Chondrocyte (in vitro differentiated cells): ENCODE measurements around the gene SYT14. TPM values are rescaled to one million over a fixed set of nuclear protein-coding genes. Genes with fewer than 3 reads are reported as not detected.
"Not testable (repeated sequence)": the region's sequence is repeated elsewhere in the genome, so short reads cannot be mapped to it uniquely, and the experiment has no call there.

Experiments used
- DNase-seq: peaks from one replicate; pipeline ENCODE4 v3.0.0; 2021; ENCODE audit warnings: mixed read lengths, low spot score
- H3K27ac Mint-ChIP-seq: one replicate; pipeline ENCODE4 v1.8.0; 2021; ENCODE audit warnings: mild to moderate bottlenecking, moderate library complexity, mixed read lengths; ENCODE audit not compliant: unreplicated experiment
- H3K27me3 Mint-ChIP-seq: 2 replicates; pipeline ENCODE4 v1.8.0; 2021; ENCODE audit warnings: low read depth, mixed read lengths
- H3K36me3 Mint-ChIP-seq: 2 replicates; pipeline ENCODE4 v1.8.0; 2021; ENCODE audit warnings: low read depth, mixed read lengths
- H3K4me1 Mint-ChIP-seq: 2 replicates; pipeline ENCODE4 v1.8.0; 2021; ENCODE audit warnings: low read depth, mild to moderate bottlenecking, mixed read lengths
- H3K4me3 Mint-ChIP-seq: one replicate; pipeline ENCODE4 v1.8.0; 2021; ENCODE audit warnings: mild to moderate bottlenecking, moderate library complexity, mixed read lengths; ENCODE audit not compliant: unreplicated experiment
- H3K9me3 Mint-ChIP-seq: 2 replicates; pipeline ENCODE4 v1.8.0; 2021; ENCODE audit warnings: low read depth, mixed read lengths
- total RNA-seq: library from RNA; stranded (reverse); gene quantifications from 3 replicates; pipeline ENCODE4 v1.2.1, GENCODE V29; 2021
- TF ChIP-seq, protein P1 (sequence below): fragments of 200-600 bp; sonication (generic); IDR thresholded peaks from 2 replicates; pipeline ENCODE4 v1.5.0; 2021; ENCODE audit warnings: antibody characterized with exemption, mild to moderate bottlenecking, moderate library complexity

Gene SYT14
- total RNA-seq, 1 donor from 2014 or later = 1.0 TPM

DNA sequence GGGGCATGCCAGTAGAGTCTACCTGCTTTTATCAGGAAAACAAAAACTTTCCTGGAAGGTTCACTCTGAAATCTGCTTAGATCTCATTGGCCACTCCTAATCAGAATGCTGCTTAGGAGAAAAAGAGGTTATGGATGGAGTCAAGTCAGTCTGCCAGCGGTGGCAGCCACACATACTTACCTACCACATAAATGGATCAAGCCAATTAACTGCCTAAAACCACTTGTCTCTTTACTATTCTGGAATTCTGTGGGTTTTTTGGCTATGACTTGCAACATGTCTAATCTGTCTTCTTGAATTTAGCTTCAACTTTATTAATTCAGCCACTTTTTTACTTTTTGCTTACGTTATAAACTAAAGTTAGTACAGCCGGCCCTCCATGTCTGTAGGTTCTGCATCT lies 154.3 kb downstream of the SYT14 start:
- Mint-ChIP-seq H3K27me3 (peaks cover 10% of the 10 kb centered on the region), H3K36me3 (no peaks in the 10 kb centered on the region), H3K27ac (no peak overlapping the region), H3K9me3 (no peaks in the 10 kb centered on the region), H3K4me1 (no peaks in the 10 kb centered on the region), H3K4me3 (no peak overlapping the region)
- DNase-seq = no peak
- TF ChIP-seq, protein P1, sequence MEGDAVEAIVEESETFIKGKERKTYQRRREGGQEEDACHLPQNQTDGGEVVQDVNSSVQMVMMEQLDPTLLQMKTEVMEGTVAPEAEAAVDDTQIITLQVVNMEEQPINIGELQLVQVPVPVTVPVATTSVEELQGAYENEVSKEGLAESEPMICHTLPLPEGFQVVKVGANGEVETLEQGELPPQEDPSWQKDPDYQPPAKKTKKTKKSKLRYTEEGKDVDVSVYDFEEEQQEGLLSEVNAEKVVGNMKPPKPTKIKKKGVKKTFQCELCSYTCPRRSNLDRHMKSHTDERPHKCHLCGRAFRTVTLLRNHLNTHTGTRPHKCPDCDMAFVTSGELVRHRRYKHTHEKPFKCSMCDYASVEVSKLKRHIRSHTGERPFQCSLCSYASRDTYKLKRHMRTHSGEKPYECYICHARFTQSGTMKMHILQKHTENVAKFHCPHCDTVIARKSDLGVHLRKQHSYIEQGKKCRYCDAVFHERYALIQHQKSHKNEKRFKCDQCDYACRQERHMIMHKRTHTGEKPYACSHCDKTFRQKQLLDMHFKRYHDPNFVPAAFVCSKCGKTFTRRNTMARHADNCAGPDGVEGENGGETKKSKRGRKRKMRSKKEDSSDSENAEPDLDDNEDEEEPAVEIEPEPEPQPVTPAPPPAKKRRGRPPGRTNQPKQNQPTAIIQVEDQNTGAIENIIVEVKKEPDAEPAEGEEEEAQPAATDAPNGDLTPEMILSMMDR = no peak

DNA sequence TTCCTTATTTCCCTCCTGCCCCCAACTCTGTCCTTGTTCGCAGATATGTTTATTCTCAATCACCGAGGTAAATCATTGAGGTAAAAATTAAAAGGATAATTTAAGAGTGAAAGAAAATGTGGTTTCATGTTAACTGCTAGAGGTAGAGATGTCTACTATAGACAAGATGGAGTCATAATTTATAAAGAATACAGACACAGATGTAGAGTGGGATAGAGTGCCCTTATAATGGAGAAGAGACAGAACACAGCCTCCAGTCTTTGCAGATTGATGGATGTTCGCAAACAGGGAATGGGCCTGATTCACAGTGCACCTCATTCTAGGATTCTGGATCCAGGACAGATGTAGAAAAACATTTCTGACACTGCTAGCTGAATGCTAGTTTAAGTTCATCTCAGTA lies 155.4 kb downstream of the SYT14 start:
- peaks cover 10% of the 10 kb centered on the region for H3K27me3 Mint-ChIP-seq
- H3K9me3 Mint-ChIP-seq = no peaks in the 10 kb centered on the region
- no peak overlapping the region for H3K4me3 Mint-ChIP-seq
- TF ChIP-seq, protein P1 = no peak
- DNase-seq = no peak
- no peaks in the 10 kb centered on the region for H3K4me1 Mint-ChIP-seq
- H3K27ac Mint-ChIP-seq = no peak overlapping the region
- no peaks in the 10 kb centered on the region for H3K36me3 Mint-ChIP-seq

DNA sequence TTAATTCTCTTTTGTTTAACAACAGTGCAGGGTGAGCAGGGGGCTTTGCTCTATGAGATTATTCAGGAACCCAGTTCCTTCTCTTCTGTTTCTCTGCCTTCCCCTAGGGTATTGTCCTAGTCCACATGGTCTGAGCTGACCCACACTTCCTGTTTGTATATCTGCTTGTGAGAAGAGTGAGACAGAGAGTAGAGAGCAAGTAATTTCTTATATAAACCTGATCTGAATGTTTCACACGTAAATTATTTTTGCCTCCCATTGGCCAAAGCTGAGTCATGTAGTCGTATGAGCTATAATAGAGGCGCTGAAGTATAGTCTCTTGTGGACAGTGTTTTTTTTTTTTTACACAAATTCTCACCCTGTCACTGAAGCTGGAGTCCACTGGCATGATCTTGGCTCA lies 160.3 kb downstream of the SYT14 start:
- no peaks in the 10 kb centered on the region for H3K4me1 Mint-ChIP-seq
- no peaks in the 10 kb centered on the region for H3K36me3 Mint-ChIP-seq
- TF ChIP-seq, protein P1 = no peak
- no peak overlapping the region for H3K27ac Mint-ChIP-seq
- no peaks in the 10 kb centered on the region for H3K9me3 Mint-ChIP-seq
- H3K27me3 Mint-ChIP-seq = peaks cover 11% of the 10 kb centered on the region
- H3K4me3 Mint-ChIP-seq = no peak overlapping the region
- DNase-seq = no peak

DNA sequence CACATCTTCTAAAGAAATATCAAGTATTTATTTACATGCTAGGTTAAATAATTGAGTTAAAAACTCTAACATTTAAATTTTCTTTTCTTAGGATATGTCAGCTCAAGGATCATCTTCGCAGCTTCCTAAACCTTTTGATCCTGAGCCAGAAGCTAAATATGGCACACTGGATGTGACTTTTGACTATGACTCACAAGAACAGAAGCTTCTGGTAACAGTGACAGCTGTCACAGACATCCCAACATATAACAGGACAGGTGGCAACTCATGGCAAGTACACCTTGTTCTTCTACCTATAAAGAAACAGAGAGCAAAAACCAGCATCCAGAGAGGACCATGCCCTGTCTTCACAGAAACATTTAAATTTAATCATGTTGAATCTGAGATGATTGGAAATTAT lies 161.9 kb downstream of the SYT14 start:
- no peaks in the 10 kb centered on the region for H3K36me3 Mint-ChIP-seq
- H3K4me1 Mint-ChIP-seq = no peaks in the 10 kb centered on the region
- H3K27me3 Mint-ChIP-seq = peaks cover 4% of the 10 kb centered on the region
- TF ChIP-seq, protein P1 = no peak
- H3K27ac Mint-ChIP-seq = no peak overlapping the region
- H3K9me3 Mint-ChIP-seq = no peaks in the 10 kb centered on the region
- no peak overlapping the region for H3K4me3 Mint-ChIP-seq
- no peak for DNase-seq

DNA sequence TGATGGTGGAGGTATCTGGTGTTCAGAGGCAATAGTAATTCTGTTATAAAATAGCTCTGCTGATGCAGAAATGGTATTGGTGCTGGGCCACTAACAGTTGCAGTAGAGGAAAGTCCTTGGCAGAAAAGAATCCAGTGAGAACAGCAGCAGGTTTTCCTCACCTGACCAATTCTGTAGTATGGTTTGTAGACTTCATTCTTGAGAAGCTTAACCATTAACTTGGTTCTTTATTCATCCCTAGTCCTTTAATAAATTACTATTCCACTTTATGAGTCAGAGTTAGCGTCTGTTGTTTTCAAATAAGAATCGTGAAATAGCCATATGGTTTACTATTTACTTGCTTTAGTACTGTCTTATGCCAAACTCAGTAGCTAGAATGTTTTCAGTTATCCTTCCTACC lies 166.1 kb downstream of the SYT14 start:
- Mint-ChIP-seq H3K27me3 (peaks cover 20% of the 10 kb centered on the region), H3K4me3 (no peak overlapping the region), H3K9me3 (peaks cover 3% of the 10 kb centered on the region), H3K27ac (no peak overlapping the region), H3K36me3 (peaks cover 2% of the 10 kb centered on the region), H3K4me1 (no peaks in the 10 kb centered on the region)
- no peak for DNase-seq
- TF ChIP-seq, protein P1 = no peak

DNA sequence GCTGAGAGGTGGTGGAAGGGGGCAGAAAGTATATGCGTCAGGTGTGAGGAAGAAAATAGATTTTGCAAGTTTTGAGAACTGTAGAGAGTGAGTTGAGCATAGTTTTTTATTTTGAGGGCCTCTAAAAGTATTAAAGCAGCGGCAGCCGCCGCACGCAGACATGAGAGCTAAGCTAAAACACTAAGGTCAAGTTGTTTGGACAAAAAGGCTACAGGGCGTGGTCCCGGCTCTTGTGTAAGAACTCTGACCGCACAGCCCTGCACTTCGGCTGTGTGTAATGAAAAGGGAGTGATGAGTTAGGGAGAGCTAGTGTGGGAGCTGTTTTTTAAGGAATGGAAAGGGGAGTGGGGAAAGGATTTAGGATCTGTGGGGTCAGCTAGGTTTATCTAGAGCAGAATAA lies 174.9 kb downstream of the SYT14 start:
- H3K27ac Mint-ChIP-seq, H3K4me3 Mint-ChIP-seq, DNase-seq, H3K4me1 Mint-ChIP-seq, H3K9me3 Mint-ChIP-seq, H3K36me3 Mint-ChIP-seq: not testable (repeated sequence)
- peaks cover 12% of the 10 kb centered on the region for H3K27me3 Mint-ChIP-seq
